Thoracic aorta (tissue), 2 donors: ENCODE data around the gene PAM16. TPM values are rescaled to one million over a fixed set of nuclear protein-coding genes. Genes with fewer than 3 reads are reported as not detected.
"Not testable (repeated sequence)": the region's sequence is repeated elsewhere in the genome, so short reads cannot be mapped to it uniquely, and the experiment has no call there.

ENCODE experiments used
- ATAC-seq: fragments of 150-250 bp; one replicate; pipeline ENCODE4 v1.8.0; 2017; ENCODE audit warnings: low read depth; ENCODE audit not compliant: insufficient number of reproducible peaks, low FRiP score
- DNase-seq: peaks from one replicate; pipeline ENCODE4 v3.0.0-alpha.2; 2020; ENCODE audit warnings: low spot score
- H3K27ac ChIP-seq, 2 donors: fragments of 200-600 bp; sonication (generic); 1 replicate in 1 of 2; 2 replicates in 1 of 2; pipeline ENCODE4 v1.5.1; 2016; ENCODE audit warnings: mild to moderate bottlenecking in 2 of 2, moderate library complexity in 2 of 2
- H3K27me3 ChIP-seq: fragments of 200-600 bp; sonication (generic); replicated peaks from 2 replicates; pipeline ENCODE4 v1.6.0; 2016; ENCODE audit warnings: mild to moderate bottlenecking; ENCODE audit not compliant: insufficient read depth
- H3K36me3 ChIP-seq: fragments of 200-600 bp; sonication (generic); one replicate; pipeline ENCODE4 v1.5.1; 2016
- H3K4me1 ChIP-seq, 2 donors: fragments of 200-600 bp; sonication (generic); 1 replicate in 1 of 2; 2 replicates in 1 of 2; pipeline versions ENCODE4 v1.5.1 to v1.6.0; 2016; ENCODE audit warnings: low read depth in 2 of 2, mild to moderate bottlenecking in 1 of 2; ENCODE audit not compliant: control insufficient read depth in 1 of 2
- H3K4me3 ChIP-seq: fragments of 200-600 bp; sonication (generic); 2 replicates; pipeline ENCODE4 v1.5.1; 2016; ENCODE audit warnings: mild to moderate bottlenecking
- H3K9me3 ChIP-seq: fragments of 200-600 bp; sonication (generic); 2 replicates; pipeline ENCODE4 v1.5.1; 2016
- CTCF ChIP-seq: fragments of 200-600 bp; sonication (generic); IDR thresholded peaks from one replicate; pipeline ENCODE4 v1.5.1; 2019; ENCODE audit warnings: antibody characterized with exemption
- total RNA-seq, 2 donors: library from RNA; depleted of rRNA; stranded (reverse); fragments of >200 nt; gene quantifications; one replicate each; pipeline versions ENCODE4 v1.1.0 to v1.2.3, GENCODE V29; 2016

Gene PAM16
- total RNA-seq, 2 donors from 2014 or later = 18.4 to 21.1 TPM

- no peaks in the 10 kb centered on the region for H3K27me3 ChIP-seq
- DNase-seq = no peak
- ATAC-seq = no peak
Observed at GRCh38 chr16:4337540-4338088, 13.5 kb downstream of the PAM16 start.

GRCh38 chr16:4336701-4337539 lies 14.2 kb downstream of the PAM16 start:
- no peaks in the 10 kb centered on the region for H3K9me3 ChIP-seq
- no peaks in the 10 kb centered on the region for H3K27me3 ChIP-seq
- H3K36me3 ChIP-seq = peaks cover 49% of the 10 kb centered on the region
- peaks cover 0 to 12% of the 10 kb centered on the region in 2 donors for H3K4me1 ChIP-seq
- no peak for ATAC-seq
- TF ChIP-seq CTCF = no peak
- H3K27ac ChIP-seq = no peak overlapping the region
- no peak for DNase-seq
- no peak overlapping the region for H3K4me3 ChIP-seq

More at GRCh38 chr16:4337540-4338088, 13.5 kb downstream of the PAM16 start:
- Histone ChIP-seq H3K9me3 (no peaks in the 10 kb centered on the region), H3K4me3 (no peak overlapping the region), H3K27ac (no peak overlapping the region), H3K4me1 (peaks cover 0 to 12% of the 10 kb centered on the region in 2 donors), H3K36me3 (peaks cover 42% of the 10 kb centered on the region)
- TF ChIP-seq CTCF = no peak

GRCh38 chr16:4334724-4335495 lies 16.2 kb downstream of the PAM16 start:
- H3K27ac ChIP-seq = no peak overlapping the region
- ATAC-seq (no peak), DNase-seq (no peak)
- peaks cover 0 to 14% of the 10 kb centered on the region in 2 donors for H3K4me1 ChIP-seq
- H3K9me3 ChIP-seq = no peaks in the 10 kb centered on the region
- no peaks in the 10 kb centered on the region for H3K27me3 ChIP-seq
- H3K4me3 ChIP-seq = no peak overlapping the region
- H3K36me3 ChIP-seq = peaks cover 43% of the 10 kb centered on the region
- no peak for TF ChIP-seq CTCF

GRCh38 chr16:4333714-4334113 lies 17.4 kb downstream of the PAM16 start:
- not testable (repeated sequence) for H3K27ac ChIP-seq, DNase-seq, H3K9me3 ChIP-seq, H3K4me3 ChIP-seq, ATAC-seq, H3K27me3 ChIP-seq
- H3K36me3 ChIP-seq = peaks cover 43% of the 10 kb centered on the region
- peaks cover 7 to 22% of the 10 kb centered on the region in 2 donors for H3K4me1 ChIP-seq

DNA sequence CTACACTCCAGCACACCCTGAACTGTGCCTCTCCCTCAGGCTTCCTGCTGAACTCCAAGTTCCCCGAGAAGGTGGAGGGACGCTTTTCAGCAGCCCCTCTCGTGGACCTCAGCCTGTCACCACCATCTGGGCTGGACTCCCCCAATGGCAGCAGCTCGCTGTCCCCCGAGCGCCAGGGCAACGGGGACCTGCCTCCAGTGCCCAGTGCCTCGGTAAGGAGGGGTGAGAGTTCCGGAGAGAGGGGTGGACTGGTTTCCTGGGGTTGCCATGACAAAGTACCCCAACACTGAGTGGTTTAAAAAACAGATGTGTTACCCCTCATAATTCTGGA lies 17.8 kb downstream of the PAM16 start:
- Histone ChIP-seq H3K27ac (no peak overlapping the region), H3K4me1 (peaks cover 11 to 26% of the 10 kb centered on the region in 2 donors), H3K9me3 (no peaks in the 10 kb centered on the region), H3K27me3 (no peaks in the 10 kb centered on the region), H3K36me3 (peaks cover 42% of the 10 kb centered on the region), H3K4me3 (no peak overlapping the region)
- no peak for DNase-seq
- no peak for TF ChIP-seq CTCF
- ATAC-seq = no peak
